HG03378 (cell line): ENCODE results near the gene CTAG1B.
"Not testable (repeated sequence)": the region's sequence is repeated elsewhere in the genome, so short reads cannot be mapped to it uniquely, and the experiment has no call there.

Source experiments
- ATAC-seq: cut with Tn5 transposase; IDR thresholded peaks from one replicate; pipeline ENCODE4 v1.9.1; 2021; ENCODE audit warnings: mild to moderate bottlenecking, moderate library complexity; ENCODE audit not compliant: unreplicated experiment

The CTAG1B gene

DNA sequence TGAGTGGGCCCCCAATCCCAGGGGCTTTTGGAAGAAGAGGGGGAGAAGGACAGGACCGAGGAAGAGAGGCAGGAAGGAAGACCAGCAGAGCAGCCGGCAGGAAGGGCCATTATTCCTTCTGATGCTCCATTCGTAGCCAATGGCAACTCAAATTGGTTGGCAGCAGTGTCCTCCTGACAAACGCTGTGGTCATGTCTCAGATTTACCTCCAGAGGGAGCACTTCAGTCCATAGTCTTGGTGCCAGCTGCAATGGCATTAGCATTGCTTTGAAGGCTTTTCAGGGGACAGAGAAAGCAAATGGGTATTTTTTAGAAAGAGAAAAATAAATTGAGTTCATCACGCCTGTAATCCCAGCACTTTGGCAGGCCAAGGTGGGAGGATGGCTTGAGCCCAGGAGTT is 9.9 kb upstream of the CTAG1B start:
- not testable (repeated sequence) for ATAC-seq

DNA sequence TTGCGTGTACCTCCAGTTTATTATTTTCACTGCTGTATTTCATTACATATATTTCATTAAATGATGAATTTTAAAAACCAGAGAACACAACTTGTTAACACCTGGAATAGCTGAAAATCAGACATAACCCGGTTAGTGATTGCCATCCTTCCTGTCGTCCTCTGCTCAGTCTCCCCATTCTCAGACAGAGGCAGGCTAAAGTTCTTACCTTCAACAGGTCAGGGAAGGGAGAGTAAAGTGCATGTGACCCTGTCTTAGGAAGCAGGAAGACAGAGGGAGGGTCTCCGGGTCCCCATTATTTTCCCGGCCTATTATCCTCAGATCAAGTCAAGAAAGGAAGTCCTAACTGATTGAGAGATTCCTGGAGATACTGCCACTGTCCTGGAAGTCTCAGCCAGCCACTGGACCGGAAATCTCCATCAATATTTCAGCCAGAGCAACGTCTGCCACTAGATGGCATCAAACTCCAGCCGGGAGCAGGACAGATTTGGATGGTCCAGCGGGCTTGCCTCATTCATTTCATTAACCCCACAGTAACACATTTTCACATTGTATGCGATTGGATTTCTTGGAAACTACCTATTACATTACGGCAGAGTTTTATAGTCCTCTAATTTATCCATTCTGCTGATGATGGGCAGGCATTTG is 1.8 kb upstream of the CTAG1B start:
- ATAC-seq: not testable (repeated sequence)

DNA sequence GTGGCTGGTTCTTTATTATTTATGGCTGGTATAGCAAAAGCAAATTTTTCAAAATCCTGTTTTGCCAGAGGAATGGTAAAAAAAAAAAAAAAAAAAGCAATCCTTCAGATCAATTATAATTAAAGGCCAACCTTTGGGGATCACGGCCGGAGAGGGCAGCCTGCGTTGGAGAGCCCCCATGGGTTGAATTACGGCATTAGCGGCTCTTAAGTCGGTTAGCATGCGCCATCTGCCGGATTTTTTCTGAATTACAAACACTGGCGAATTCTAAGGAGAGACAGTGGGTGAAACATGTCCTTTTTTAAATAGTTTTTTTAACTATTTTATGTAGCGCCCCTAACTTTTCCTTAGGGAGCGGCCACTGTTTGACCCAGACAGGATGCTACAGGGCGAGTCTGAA is 5.5 kb downstream of the CTAG1B start:
- not testable (repeated sequence) for ATAC-seq

DNA sequence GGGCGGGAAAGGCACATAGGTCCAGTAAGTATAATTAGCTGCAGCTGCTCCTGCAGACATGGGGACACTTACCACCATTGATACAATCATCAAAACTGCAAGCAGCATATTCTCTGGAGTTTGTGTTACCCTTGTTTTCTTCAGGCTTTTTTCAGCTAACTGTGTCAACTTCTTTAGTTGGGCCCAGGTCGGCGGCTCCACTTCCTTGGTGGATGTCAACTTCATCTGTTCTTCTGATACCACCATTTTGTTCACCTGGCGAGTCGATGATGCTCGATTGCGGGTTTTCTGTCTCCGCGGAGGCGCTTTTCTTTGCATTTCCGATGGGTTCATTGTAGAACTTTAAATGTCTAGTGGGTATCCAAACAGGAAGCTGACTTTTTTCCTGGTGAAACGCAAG is 7.9 kb downstream of the CTAG1B start:
- ATAC-seq: not testable (repeated sequence)

DNA sequence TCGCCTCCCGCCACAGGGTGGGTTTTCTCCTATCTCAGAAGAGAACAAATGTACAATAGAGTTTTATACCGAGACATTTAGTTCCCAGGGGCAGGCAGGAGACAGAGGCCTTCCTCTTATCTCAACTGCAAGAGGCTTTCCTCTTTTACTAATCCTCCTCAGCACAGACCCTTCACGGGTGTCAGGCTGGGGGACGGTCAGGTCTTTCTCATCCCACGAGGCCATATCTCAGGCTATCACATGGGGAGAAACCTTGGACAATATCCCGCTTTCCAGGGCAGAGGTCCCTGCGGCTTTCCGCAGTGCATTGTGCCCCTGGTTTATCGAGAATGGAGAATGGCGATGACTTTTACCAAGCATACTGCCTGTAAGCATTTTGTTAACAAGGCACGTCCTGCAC is 10.3 kb downstream of the CTAG1B start:
- ATAC-seq: not testable (repeated sequence)

DNA sequence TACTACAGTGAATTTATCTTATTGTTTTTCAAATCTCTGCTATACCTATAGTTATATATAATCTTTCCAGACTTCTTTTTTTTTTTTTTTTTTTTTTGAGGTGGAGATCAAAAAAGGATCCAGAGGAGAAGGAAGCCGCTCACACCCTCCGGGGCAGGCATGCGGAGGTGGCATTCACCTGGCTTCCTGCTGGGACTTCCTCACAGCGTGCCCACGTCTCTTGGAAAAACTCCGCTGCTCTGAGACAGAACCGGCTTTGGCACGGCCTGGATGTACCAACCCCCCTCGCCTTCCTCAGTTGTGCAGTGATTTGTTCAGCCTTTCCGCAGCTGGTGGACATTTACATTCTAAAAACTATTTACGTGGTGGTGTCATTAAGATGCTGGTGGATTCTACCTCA is 11.1 kb downstream of the CTAG1B start:
- ATAC-seq: not testable (repeated sequence)

DNA sequence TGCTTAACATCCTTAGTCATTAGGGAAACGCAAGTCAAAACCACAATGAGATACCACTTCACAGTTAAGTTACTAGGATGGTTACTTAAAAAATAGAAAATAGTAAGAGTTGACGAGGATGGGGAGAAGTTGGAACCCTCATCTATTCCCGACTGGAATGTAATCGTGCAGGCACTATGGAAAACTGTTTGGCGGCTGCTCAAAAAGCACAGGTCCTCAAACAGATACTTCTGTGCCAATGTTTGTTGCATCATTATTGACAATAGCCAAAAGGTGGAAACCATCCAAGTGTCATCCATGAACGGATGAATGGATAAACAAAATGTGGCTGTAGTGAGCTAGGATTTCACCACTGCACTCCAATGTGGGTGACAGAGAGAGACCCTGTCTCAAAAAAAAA is 11.7 kb downstream of the CTAG1B start:
- no peak for ATAC-seq

DNA sequence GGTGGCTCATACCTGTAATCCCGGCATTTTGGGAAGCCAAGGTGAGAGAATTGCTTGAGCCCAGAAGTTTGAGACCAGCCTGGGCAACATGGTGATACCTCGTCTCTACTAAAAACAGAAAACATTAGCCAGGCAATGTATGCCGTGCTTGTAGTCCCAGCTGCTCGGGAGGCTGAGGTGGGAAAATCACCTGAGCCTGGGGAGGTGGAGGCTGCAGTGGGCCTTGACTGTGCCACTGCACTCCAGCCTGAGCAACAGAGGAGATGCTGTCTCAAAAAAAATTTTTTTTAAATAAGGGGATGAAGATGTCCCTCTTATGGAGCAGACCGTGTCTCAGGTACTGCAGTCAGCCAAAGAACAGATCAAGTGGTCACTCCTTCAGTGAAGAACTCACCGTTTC is 13.5 kb downstream of the CTAG1B start:
- no peak for ATAC-seq

DNA sequence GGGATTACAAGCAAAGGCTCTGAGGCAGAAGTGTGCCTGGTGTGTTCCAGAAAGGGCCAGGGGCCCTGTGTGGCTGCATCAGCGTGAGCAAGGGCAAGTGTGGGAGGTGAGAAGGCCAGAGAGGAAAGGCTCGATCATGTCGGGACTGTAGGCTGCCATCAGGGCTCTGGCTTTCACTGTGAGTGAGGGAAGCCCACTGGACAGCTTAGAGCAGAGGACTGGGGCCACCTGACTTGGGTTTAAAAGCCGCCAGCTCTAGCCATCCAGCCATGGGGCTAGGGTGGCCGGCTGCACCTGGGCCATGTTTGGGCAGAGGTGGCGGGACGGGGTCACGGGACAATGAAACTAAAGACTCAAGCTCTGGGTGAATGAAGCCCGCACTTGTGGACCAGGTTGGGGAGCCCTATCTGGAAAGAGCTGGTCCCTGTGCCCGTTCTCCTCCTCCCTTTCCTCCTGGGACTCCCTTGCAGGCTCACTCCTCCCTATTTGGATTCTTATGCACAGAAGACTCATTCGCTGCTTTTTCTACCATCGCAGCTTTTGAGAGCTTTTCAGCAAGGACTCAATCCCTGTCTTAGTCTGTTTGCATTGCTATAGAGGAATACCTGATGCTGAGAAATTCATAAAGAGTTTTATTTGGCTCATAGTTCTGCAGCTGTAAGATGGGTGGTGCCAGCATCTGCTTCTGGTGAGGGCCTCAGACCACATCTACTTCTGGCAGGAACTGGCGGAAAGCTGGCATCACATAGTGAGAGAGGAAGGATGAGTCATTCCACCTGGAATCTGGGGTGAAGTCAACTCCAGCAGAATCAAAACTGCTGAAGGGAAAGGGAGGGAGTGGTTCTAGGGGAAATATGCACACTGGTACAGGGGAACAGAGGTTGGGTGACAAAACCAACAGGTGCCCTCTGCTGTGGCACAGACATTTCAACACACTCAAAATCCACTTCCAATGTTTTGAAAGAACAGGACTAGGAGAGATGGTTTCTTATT is 15.3 kb downstream of the CTAG1B start:
- ATAC-seq: no peak

DNA sequence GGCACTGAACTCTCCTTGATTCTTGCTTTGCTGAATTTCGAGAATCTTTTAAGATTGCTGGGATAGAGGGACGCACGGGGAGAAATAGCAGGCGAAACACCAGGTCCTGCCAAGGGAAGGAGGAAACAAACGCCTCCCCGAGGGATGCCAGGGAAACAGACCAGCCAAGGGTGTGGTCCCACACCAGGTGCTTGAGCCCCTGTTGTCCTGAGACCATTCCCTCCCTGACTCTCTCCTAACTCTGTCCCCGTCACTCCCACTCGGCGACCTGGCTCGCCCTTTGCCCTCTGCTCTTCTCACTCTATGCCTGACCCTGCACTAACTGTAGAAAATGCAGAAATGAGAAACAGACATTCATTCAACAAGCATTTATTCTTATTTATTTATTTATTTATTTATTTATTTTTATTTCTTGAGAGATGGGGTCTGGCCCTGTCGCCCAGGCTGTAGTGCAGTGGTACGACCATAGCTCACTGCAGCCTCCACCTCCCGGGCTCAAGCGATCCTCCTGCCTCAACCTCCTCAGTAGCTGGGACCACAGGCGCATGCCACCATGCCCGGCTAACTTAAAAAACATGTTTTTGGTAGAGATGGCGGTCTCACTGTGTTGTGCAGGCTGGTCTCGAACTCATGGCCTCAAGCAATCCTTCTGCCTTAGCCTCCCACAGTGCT is 16.2 kb downstream of the CTAG1B start:
- no peak for ATAC-seq

DNA sequence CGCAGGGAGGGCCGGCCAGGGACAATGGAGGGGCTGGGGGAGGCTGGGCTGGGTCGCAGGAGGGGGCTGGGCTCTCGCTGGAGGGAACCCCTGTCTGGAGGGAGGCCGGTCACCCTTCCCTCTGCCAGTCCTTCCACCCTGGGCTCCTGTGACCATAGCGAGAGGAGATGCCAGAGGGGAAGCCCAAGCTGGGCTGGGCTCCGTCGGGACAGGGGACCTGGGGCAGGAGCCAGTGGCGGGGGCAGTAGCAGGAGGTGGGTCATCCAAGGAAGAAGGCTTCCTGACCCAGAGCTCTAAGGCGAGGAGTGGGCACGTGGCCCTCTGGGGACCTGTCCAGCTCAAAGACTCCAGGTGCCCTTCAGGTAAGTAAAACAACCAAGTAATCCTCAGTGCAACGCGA is 16.9 kb downstream of the CTAG1B start:
- no peak for ATAC-seq

DNA sequence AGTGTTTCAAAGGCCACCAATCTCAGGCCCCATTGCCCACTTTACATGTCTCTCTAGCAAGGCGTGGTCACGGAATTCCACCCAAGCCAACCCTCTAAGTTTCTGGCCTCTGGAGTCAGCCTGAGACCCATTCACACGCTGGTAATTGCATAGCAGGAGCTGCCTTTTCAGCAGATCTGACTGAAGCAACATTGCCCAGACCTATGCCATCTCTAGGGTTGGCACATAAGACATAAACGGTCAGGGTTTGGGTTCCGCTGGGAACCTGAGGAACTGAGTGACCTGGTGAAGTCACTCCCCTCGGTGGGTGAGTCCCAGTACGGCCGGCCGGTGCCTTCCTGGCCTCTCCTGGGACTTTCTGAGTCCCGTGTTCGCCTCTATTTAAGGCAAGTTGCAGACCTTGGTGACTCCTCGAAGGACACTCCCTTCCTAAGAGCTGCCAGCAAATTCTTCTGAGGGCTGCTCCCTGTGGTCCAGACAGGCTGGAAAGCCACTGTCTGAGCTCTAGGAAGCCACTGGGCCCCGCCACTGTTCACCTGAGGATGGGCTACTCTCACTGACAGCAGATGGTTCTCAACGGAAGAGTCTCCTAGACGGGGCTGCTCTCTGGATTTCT is 18.2 kb downstream of the CTAG1B start:
- no peak for ATAC-seq

DNA sequence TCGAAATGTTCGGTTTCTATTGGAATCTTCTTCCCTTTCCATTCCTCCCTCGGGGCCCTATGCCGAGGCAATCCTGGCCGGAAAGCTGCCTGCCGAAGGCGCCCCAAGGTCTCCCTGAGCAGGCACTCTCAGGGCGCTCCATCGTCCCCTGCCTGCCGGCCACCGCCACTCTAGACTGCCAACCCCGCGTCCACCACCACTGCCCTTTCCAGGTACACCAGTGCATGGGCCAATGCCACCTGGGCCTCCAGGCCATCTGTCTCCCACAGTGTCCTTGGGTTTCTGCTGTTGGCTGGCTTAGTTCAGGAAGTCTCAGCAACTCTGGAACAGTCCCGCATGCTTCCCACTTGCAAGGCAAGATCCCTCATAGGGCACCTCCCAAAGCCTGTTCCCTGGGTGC is 19.6 kb downstream of the CTAG1B start:
- no peak for ATAC-seq

DNA sequence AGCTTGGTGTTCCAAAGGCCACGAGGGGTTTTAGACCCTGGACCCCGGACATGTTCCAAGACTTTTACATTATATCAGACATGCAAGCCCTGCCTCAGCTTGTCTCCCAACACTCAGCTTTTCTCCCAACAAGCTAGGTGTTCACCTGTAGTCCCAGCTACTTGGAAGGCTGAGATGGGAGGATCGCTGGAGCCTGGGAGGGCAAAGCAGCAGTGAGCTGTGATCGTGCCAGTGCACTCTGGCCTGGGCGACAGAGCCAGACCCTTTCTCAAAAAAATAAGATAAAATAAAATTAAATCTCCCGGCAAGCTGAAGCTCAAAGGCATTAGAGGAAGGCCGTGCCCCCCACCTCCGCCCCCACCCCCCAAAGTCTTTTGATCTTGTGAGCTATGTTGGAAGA is 20.4 kb downstream of the CTAG1B start:
- no peak for ATAC-seq

DNA sequence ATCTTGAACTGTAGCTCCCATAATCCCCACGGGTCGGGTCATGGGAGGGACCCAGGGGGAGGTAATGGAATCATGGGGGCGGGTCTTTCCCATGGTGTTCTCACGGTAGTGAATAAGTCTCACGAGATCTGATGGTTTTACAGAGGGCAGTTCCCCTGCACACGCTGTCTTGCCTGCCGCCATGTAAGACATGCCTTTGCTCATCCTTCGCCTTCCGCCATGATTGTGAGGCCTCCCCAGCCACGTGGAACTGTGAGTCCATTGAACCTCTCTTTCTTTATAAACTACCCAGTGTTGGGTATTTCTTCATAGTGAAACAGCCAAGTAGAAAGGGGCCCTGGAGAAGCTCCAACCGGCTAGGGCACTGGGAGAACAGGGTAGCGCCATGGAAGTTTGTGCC is 21.9 kb downstream of the CTAG1B start:
- no peak for ATAC-seq

DNA sequence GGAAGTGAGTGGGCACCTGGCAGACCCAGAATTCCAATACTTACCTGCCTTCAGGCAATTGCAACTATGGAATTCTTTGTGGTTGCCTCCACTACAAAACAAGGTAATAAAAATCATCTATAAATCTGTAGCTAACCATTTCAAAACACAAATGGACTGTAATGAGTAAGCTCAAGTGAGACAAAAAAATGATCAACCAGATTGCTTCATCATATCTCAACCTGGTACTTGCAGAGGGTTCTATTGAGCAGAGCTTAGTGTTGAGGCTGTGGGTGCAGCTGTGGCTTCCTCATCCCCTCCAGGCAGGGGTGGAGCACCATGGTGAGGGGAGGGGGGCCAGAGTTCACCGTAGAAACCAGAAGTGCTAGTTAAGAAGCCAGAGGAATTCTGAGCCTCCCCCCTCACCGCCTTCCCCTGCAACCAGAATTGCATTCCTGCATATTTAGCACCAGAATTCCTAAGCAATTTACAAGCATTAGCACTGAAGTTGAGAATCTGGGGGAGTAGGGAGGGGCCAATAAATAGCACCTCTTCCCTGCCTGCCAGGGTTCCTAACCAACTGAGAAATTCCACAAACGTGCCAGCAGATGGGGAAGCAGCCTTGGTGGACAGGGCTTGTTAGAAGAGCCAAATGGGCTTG is 22.7 kb downstream of the CTAG1B start:
- no peak for ATAC-seq

DNA sequence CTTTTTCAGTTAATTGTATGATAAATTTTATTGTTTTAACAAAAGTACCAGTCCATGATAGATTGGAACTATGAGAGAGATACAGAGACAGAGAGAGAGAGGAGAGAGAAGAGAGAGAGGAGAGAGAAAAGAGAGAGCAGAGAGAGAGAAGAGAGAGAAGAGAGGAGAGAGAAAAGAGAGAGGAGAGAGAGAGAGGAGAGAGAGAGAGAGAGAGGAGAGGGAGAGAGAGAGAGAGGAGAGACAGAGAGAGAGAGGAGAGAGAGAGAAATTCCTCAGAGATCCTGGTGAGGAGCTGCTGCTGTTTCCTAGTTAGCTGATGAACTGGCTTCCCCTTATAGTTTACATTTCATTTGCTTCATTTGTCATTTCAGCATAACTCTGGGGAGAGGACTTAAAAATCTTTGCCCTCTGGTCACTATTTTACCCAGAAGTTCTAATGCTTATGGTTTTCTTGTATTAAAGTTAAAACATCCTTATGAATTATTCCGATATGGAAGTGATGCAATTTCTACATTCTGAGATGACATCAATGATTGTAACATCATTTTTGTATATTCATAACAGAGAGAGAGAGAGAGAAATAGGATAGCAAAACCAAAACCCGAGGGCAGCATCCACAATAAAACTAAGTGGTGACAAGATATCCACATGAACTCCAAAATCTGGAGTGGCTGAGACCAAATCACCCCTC is 23.4 kb downstream of the CTAG1B start:
- no peak for ATAC-seq

DNA sequence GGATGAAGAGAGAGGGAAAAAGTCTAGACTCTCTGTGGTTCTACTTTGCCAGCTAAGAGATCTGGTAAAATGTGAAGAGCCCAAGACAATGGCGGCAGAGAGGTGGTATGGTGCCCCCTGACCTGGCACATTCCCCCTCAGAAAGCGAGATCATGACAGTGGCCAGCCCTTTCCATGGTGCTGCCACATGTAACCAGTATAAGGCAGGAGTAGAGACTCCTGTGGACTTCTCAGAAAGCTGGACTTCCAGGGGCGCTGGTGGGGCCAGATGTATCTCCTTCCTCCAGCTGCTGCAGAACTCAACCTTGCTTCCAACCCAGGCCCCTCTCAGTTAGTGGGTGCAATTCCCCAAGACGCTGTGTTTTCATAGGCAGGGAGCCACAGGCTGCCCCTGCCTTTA is 24.6 kb downstream of the CTAG1B start:
- ATAC-seq: no peak

DNA sequence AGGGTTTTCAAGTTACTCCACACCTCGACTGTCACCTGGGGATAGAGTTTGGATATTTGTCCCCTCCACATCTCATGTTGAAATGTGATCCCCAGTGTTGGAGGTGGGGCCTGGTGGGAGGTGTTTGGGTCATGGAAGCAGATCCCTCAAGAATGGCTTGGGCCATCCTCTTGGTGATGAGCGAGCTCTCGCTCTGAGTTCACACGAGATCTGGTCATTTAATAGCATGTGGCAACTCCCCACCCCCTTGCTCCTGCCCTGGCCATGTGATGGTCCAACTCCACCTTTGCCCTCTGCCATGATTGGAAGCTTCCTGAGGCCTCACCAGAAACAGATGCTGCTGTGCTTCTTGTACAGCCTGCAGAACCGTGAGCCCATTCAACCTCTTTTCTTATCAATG is 25.9 kb downstream of the CTAG1B start:
- ATAC-seq: no peak

DNA sequence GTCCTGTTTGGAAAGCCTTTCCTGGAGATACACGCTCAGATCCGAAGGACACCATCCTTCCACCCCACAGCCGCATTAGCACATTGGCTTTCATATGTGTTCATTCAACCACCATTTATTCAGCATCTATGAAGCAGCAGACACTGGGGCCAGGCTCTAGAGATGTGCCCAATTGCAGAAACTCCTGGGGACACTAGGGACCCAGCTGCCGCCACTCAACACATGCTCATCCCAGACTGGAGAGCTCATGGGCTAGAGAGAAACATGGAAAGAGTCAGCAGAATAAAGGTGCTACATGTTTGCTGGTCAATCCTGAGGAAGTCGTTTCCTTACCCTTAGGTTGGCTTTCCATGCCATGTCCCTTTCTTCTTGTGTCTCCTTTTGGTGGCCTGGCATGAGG is 26.6 kb downstream of the CTAG1B start:
- ATAC-seq: no peak
